ENCODE data around the gene LRRC1.
A peak's percentile ranks its signal among the peaks of the same experiment; 100 is the strongest.
"Not testable (repeated sequence)": the region's sequence is repeated elsewhere in the genome, so short reads cannot be mapped to it uniquely, and the experiment has no call there.

The LRRC1 gene

GRCh38 chr6:53794720-53795339 lies at the start of gene LRRC1:
TSS of gene LRRC1 (plus strand) at chr6:53795005. CDS start at chr6:53795257, 252 bp downstream.
- peak; percentile 82 for DNase-seq (ENCODE audit: low spot score)

GRCh38 chr6:53746442-53747103 lies 48.2 kb upstream of the LRRC1 start:
- DNase-seq (ENCODE audit: low spot score): no peak

- no peak for DNase-seq (ENCODE audit: low spot score)
Observed at GRCh38 chr6:53750052-53750650, 44.7 kb upstream of the LRRC1 start.

- DNase-seq (ENCODE audit: low spot score): no peak
Observed at GRCh38 chr6:53751417-53751816, 43.4 kb upstream of the LRRC1 start.

- no peak for DNase-seq (ENCODE audit: low spot score)
Observed at GRCh38 chr6:53752440-53752839, 42.4 kb upstream of the LRRC1 start.

GRCh38 chr6:53752856-53753255 lies 41.9 kb upstream of the LRRC1 start:
- DNase-seq (ENCODE audit: low spot score): no peak

GRCh38 chr6:53754330-53754729 lies 40.5 kb upstream of the LRRC1 start:
- no peak for DNase-seq (ENCODE audit: low spot score)

GRCh38 chr6:53756396-53756795 lies 38.4 kb upstream of the LRRC1 start:
- no peak for DNase-seq (ENCODE audit: low spot score)

- DNase-seq (ENCODE audit: low spot score): no peak
Observed at GRCh38 chr6:53758496-53758895, 36.3 kb upstream of the LRRC1 start.

- DNase-seq (ENCODE audit: low spot score): no peak
Observed at GRCh38 chr6:53761036-53761435, 33.8 kb upstream of the LRRC1 start.

GRCh38 chr6:53765270-53765669 lies 29.5 kb upstream of the LRRC1 start:
- no peak for DNase-seq (ENCODE audit: low spot score)

GRCh38 chr6:53766930-53767329 lies 27.9 kb upstream of the LRRC1 start:
- DNase-seq (ENCODE audit: low spot score): no peak

- DNase-seq (ENCODE audit: low spot score): no peak
Observed at GRCh38 chr6:53767941-53768340, 26.9 kb upstream of the LRRC1 start.

GRCh38 chr6:53768636-53769035 lies 26.2 kb upstream of the LRRC1 start:
- DNase-seq (ENCODE audit: low spot score): no peak

- DNase-seq (ENCODE audit: low spot score): peak; percentile 37
Observed at GRCh38 chr6:53770780-53771249, 24.0 kb upstream of the LRRC1 start.

- DNase-seq (ENCODE audit: low spot score): no peak
Observed at GRCh38 chr6:53771785-53772624, 22.8 kb upstream of the LRRC1 start.

- no peak for DNase-seq (ENCODE audit: low spot score)
Observed at GRCh38 chr6:53773044-53773696, 21.6 kb upstream of the LRRC1 start.

GRCh38 chr6:53776152-53776551 lies 18.7 kb upstream of the LRRC1 start:
- not testable (repeated sequence) for DNase-seq (ENCODE audit: low spot score)

GRCh38 chr6:53784991-53785390 lies 9.8 kb upstream of the LRRC1 start:
- not testable (repeated sequence) for DNase-seq (ENCODE audit: low spot score)

GRCh38 chr6:53786832-53787231 lies 8.0 kb upstream of the LRRC1 start:
- DNase-seq (ENCODE audit: low spot score): no peak

GRCh38 chr6:53790886-53791285 lies 3.9 kb upstream of the LRRC1 start:
- DNase-seq (ENCODE audit: low spot score): no peak

GRCh38 chr6:53792016-53792415 lies 2.8 kb upstream of the LRRC1 start:
- no peak for DNase-seq (ENCODE audit: low spot score)

Measured in HuH-7 (cell line).